H1 (cell line): Measurements from ENCODE around the gene AQP6. TPM values are rescaled to one million over a fixed set of nuclear protein-coding genes. Genes with fewer than 3 reads are reported as not detected.

Experiments
- CTCF ChIA-PET: fragments of 300-600 bp; sonication (Branson Sonifier 250); formaldehyde crosslinking; loops from one replicate; lab custom pipeline; 2021; ENCODE audit not compliant: partially characterized antibody; lab: Charles Lee
- POLR2A ChIA-PET: fragments of 300-600 bp; sonication (Branson Sonifier 250); formaldehyde crosslinking; loops from one replicate; lab custom pipeline; 2021; ENCODE audit warnings: inconsistent platforms; ENCODE audit not compliant: partially characterized antibody; lab: Charles Lee
- DNase-seq, 2 experiments: peaks; one replicate each; pipeline versions ENCODE4 v3.0.0 to v3.0.0-alpha.2; 2010 to 2022; ENCODE audit warnings: low spot score in 2 of 2, low read depth in 1 of 2, mixed read lengths in 1 of 2
- FAIRE-seq: peaks from 2 replicates; lab custom pipeline; 2011; peaks lifted over from hg19 to GRCh38; lab: Jason Lieb, UNC
- H2AFZ ChIP-seq: 2 replicates; pipeline ENCODE4 v1.8.1; 2012; ENCODE audit warnings: low read length, inconsistent platforms
- H2AK5ac ChIP-seq: 2 replicates; pipeline ENCODE4 v1.6.1; 2013; ENCODE audit warnings: low read depth, low read length
- H2BK120ac ChIP-seq: replicated peaks from 2 replicates; pipeline ENCODE3; 2013; ENCODE audit warnings: low read depth, low read length, inconsistent platforms
- H2BK12ac ChIP-seq: 2 replicates; pipeline ENCODE4 v1.6.1; 2013; ENCODE audit warnings: low read depth, low read length
- H2BK15ac ChIP-seq: 2 replicates; pipeline ENCODE4 v1.6.1; 2013; ENCODE audit warnings: low read length
- H2BK20ac ChIP-seq: 2 replicates; pipeline ENCODE4 v1.6.1; 2013; ENCODE audit warnings: low read length
- H2BK5ac ChIP-seq: 2 replicates; pipeline ENCODE4 v1.6.1; 2013; ENCODE audit warnings: low read depth, low read length
- H3K14ac ChIP-seq: 2 replicates; pipeline ENCODE4 v1.6.1; 2013; ENCODE audit warnings: inconsistent platforms; ENCODE audit not compliant: insufficient read length
- H3K18ac ChIP-seq: 2 replicates; pipeline ENCODE4 v1.6.1; 2013; ENCODE audit warnings: low read length; ENCODE audit errors: extremely low read depth
- H3K23ac ChIP-seq: 2 replicates; pipeline ENCODE4 v1.6.1; 2013; ENCODE audit warnings: inconsistent platforms; ENCODE audit not compliant: insufficient read length
- H3K23me2 ChIP-seq: 2 replicates; pipeline ENCODE4 v1.6.1; 2013; ENCODE audit warnings: low read depth, low read length
- H3K27ac ChIP-seq: 2 replicates; pipeline ENCODE4 v1.6.1; 2011; ENCODE audit warnings: low read depth, low read length, inconsistent platforms
- H3K27me3 ChIP-seq, 4 experiments: replicated peaks in 1 of 4; 1 replicate in 1 of 4; 2 replicates in 3 of 4; pipeline versions ENCODE4 v1.6.1 to v1.8.1; 2011 to 2013; ENCODE audit warnings: low read length in 3 of 4, mild to moderate bottlenecking in 3 of 4, inconsistent platforms in 2 of 4, mixed read lengths in 2 of 4, moderate library complexity in 1 of 4; ENCODE audit not compliant: control insufficient read depth in 3 of 4, insufficient read depth in 3 of 4; ENCODE audit errors: extremely low read depth in 1 of 4
- H3K36me3 ChIP-seq, 4 experiments: 2 replicates each; pipeline versions ENCODE4 v1.6.1 to v1.8.1; 2011 to 2013; ENCODE audit warnings: mild to moderate bottlenecking in 4 of 4, low read length in 3 of 4, moderate library complexity in 2 of 4, control low read depth in 1 of 4, inconsistent platforms in 1 of 4; ENCODE audit not compliant: insufficient read depth in 4 of 4, control insufficient read depth in 2 of 4
- H3K4ac ChIP-seq: replicated peaks from 2 replicates; pipeline ENCODE3; 2013; ENCODE audit warnings: low read length, low read depth, mixed read lengths, inconsistent platforms; ENCODE audit not compliant: insufficient read length
- H3K4me1 ChIP-seq, 4 experiments: replicated peaks in 1 of 4; 1 replicate in 1 of 4; 2 replicates in 3 of 4; pipeline versions ENCODE4 v1.6.1 to v1.8.1; 2011 to 2013; ENCODE audit warnings: low read length in 3 of 4, inconsistent platforms in 2 of 4, mixed read lengths in 1 of 4; ENCODE audit not compliant: insufficient read depth in 4 of 4, control insufficient read depth in 3 of 4
- H3K4me2 ChIP-seq, 2 experiments: 2 replicates each; pipeline versions ENCODE4 v1.6.1 to v1.8.1; 2011 to 2013; ENCODE audit warnings: low read depth in 2 of 2, low read length in 2 of 2, control low read depth in 1 of 2, inconsistent platforms in 1 of 2, mild to moderate bottlenecking in 1 of 2; ENCODE audit not compliant: insufficient read depth in 1 of 2
- H3K4me3 ChIP-seq, 4 experiments: fragments of 200-600, 300-600 bp in 1 of 4; sonication (generic), shearing (Covaris generic), sonication (Bioruptor Twin) in 1 of 4; 2 replicates each; pipeline versions ENCODE4 v1.5.1 to v1.8.1; 2011 to 2016; ENCODE audit warnings: low read length in 4 of 4, low read depth in 3 of 4, control low read depth in 2 of 4, inconsistent platforms in 2 of 4, mild to moderate bottlenecking in 2 of 4, mixed read lengths in 1 of 4, moderate library complexity in 1 of 4; ENCODE audit not compliant: insufficient read depth in 2 of 4; ENCODE audit errors: extremely low read depth in 1 of 4
- H3K56ac ChIP-seq: replicated peaks from 2 replicates; pipeline ENCODE3; 2013; ENCODE audit warnings: low read depth, mild to moderate bottlenecking, mixed read lengths, low read length, inconsistent platforms; ENCODE audit not compliant: insufficient read length
- H3K79me1 ChIP-seq: 2 replicates; pipeline ENCODE4 v1.6.1; 2013; ENCODE audit warnings: low read depth, low read length, control low read depth
- H3K79me2 ChIP-seq, 2 experiments: 2 replicates each; pipeline versions ENCODE4 v1.6.1 to v1.8.1; 2012 to 2013; ENCODE audit warnings: low read length in 2 of 2, mild to moderate bottlenecking in 2 of 2, inconsistent platforms in 1 of 2; ENCODE audit not compliant: insufficient read depth in 2 of 2, control insufficient read depth in 1 of 2
- H3K9ac ChIP-seq, 4 experiments: replicated peaks in 1 of 4; 1 replicate in 1 of 4; 2 replicates in 3 of 4; pipeline versions ENCODE4 v1.6.1 to v1.8.1; 2011 to 2013; ENCODE audit warnings: low read depth in 3 of 4, low read length in 3 of 4, control low read depth in 2 of 4, mild to moderate bottlenecking in 2 of 4, moderate library complexity in 2 of 4, inconsistent platforms in 1 of 4; ENCODE audit errors: extremely low read depth in 1 of 4
- H3K9me3 ChIP-seq, 2 experiments: 2 replicates each; pipeline versions ENCODE4 v1.6.1 to v1.8.1; 2012 to 2013; ENCODE audit warnings: mild to moderate bottlenecking in 2 of 2, moderate library complexity in 2 of 2, control low read depth in 1 of 2, inconsistent platforms in 1 of 2, low read depth in 1 of 2, low read length in 1 of 2, mixed read lengths in 1 of 2; ENCODE audit not compliant: insufficient read depth in 2 of 2
- H4K20me1 ChIP-seq, 2 experiments: replicated peaks in 1 of 2; 2 replicates each; pipeline versions ENCODE3 to v1.8.1; 2011 to 2013; ENCODE audit warnings: inconsistent platforms in 2 of 2, low read length in 2 of 2, mild to moderate bottlenecking in 1 of 2; ENCODE audit not compliant: insufficient read depth in 2 of 2, control insufficient read depth in 1 of 2
- H4K5ac ChIP-seq: 2 replicates; pipeline ENCODE4 v1.6.1; 2013; ENCODE audit warnings: low read length, low read depth, mixed read lengths, inconsistent platforms; ENCODE audit not compliant: insufficient read length
- H4K8ac ChIP-seq: 2 replicates; pipeline ENCODE4 v1.8.0; 2013; ENCODE audit warnings: mild to moderate bottlenecking, moderate library complexity, low read length, inconsistent platforms; ENCODE audit not compliant: insufficient read depth; ENCODE audit errors: extremely low read depth
- H4K91ac ChIP-seq: replicated peaks from 2 replicates; pipeline ENCODE3; 2013; ENCODE audit warnings: low read length, mixed read lengths, inconsistent platforms; ENCODE audit not compliant: insufficient read length
- CBX5 ChIP-seq: fragments of 300-800, 300-1000 bp; sonication (generic); IDR thresholded peaks from 2 replicates; pipeline ENCODE4 v1.7.1; 2016; ENCODE audit warnings: antibody characterized with exemption, low read length, low read depth
- FOSL1 ChIP-seq: IDR thresholded peaks from 2 replicates; pipeline ENCODE4 v1.6.1; 2011; ENCODE audit warnings: mild to moderate bottlenecking, low read depth, low read length, moderate library complexity; ENCODE audit not compliant: insufficient read depth
- SAP30 ChIP-seq: fragments of 300-600 bp; sonication (generic); IDR thresholded peaks from 2 replicates; pipeline ENCODE4 v1.7.1; 2012; ENCODE audit warnings: low read length, moderate library complexity, mild to moderate bottlenecking, inconsistent platforms; ENCODE audit not compliant: insufficient read depth, insufficient replicate concordance
- SIRT6 ChIP-seq: IDR thresholded peaks from one replicate; pipeline ENCODE4 v1.7.1; 2012; ENCODE audit warnings: low read length, inconsistent platforms
- SIX5 ChIP-seq: IDR thresholded peaks from 2 replicates; pipeline ENCODE4 v1.6.1; 2011; ENCODE audit warnings: mild to moderate bottlenecking, low read depth, low read length
- TAF7 ChIP-seq: optimal IDR thresholded peaks from 2 replicates; pipeline ENCODE3; 2011; ENCODE audit warnings: low read depth, mild to moderate bottlenecking, inconsistent platforms, low read length, moderate library complexity, borderline replicate concordance
- TCF12 ChIP-seq: IDR thresholded peaks from 2 replicates; pipeline ENCODE4 v1.6.1; 2011; ENCODE audit warnings: low read depth, mild to moderate bottlenecking, low read length
- TEAD4 ChIP-seq: IDR thresholded peaks from 2 replicates; pipeline ENCODE4 v1.6.1; 2012; ENCODE audit warnings: low read depth, low read length, inconsistent platforms, mixed read lengths
- WGBS, 2 experiments: shearing (Covaris generic) in 1 of 2; methylation state at CpG; one replicate each; pipeline versions ENCODE4 v1.1.6 to v1.1.7; 2013 to 2015; ENCODE audit warnings: low lambda C conversion rate in 2 of 2, mixed read lengths in 2 of 2, inconsistent platforms in 1 of 2, low coverage in 1 of 2, missing lambda C conversion rate in 1 of 2; ENCODE audit not compliant: insufficient replicate concordance in 2 of 2, insufficient coverage in 1 of 2, insufficient read length in 1 of 2; ENCODE audit errors: extremely low coverage in 1 of 2, missing lambda C conversion rate in 1 of 2; 5-methylcytosine and 5-hydroxymethylcytosine counted together
- polyA plus RNA-seq, 7 experiments: library from polyadenylated mRNA; depleted of rRNA in 3 of 7; stranded (reverse) in 5 of 7; unstranded in 2 of 7; fragments of >200 nt in 5 of 7; fragments of 200-250 nt in 2 of 7; gene quantifications; 1 replicate in 5 of 7; 2 replicates in 1 of 7; 4 replicates in 1 of 7; pipeline versions ENCODE4 v1.2.1 to v1.2.3, GENCODE V29; 2011 to 2013; ENCODE audit warnings: missing spikeins in 2 of 7, mixed read lengths in 2 of 7
- total RNA-seq: library from RNA; stranded (reverse); fragmentation: NEBNext Ultra II Directional; extraction: Animal tissue kit (Norgen Biotek cat#: 25700); gene quantifications from 2 replicates; pipeline ENCODE4 v1.2.1, GENCODE V29; 2021

The AQP6 gene
- total and polyA plus RNA-seq, 2 of the 8 experiments (the other 6 are each of a cell fraction or from before 2014, with no cell fraction given) = 0.03 to 0.17 TPM

GRCh38 chr12:49950273-49951251 is 22.2 kb upstream of the AQP6 start, which contains the start of gene AQP2:
AQP2 (plus strand) TSS chr12:49950737; CDS start chr12:49950831, 94 bp downstream.
- CTCF ChIA-PET = interaction anchor here (1.1 to 7.6 kb wide), 6 partner anchors 9 to 174 kb away, joined by 3 to 104 read pairs (median 6); no protein-coding TSS in a partner anchor
- 0 out of 2 replicates have a peak within 1 kb of the TSS, but pooled peaks have one; percentile 25 for H2BK15ac ChIP-seq
- no peaks in the 10 kb centered on the region; the same call in 1 of the 2 replicates for H3K23me2 ChIP-seq
- H3K79me1 ChIP-seq = no peaks in the 10 kb centered on the region
- no peak within 1 kb of the TSS for H2BK12ac ChIP-seq
- H4K20me1 ChIP-seq = no peaks in the 10 kb centered on the region
- no peak within 1 kb of the TSS for H2BK5ac ChIP-seq
- no peak within 1 kb of the TSS for H3K27ac ChIP-seq
- 87% methylated on average over 25 of the region's 32 CpGs; no CpG with 5 or more reads in 1 of the 2 experiments for WGBS, 2 experiments
- no peak within 1 kb of the TSS for H2BK120ac ChIP-seq
- no peak within 1 kb of the TSS for H2AK5ac ChIP-seq
- POLR2A ChIA-PET = interaction anchor here (1.7 kb wide), 1 partner anchor 16 kb away, joined by 8 read pairs; no protein-coding TSS in a partner anchor
- H4K5ac ChIP-seq = no peak within 1 kb of the TSS
- H3K4me2 ChIP-seq = no peak within 1 kb of the TSS
- no peak within 1 kb of the TSS for H3K56ac ChIP-seq
- H3K14ac ChIP-seq = no peak within 1 kb of the TSS
- peaks cover 0 to 13% (median 8%) of the 10 kb centered on the region in 4 experiments; a peak in 6 of 7 replicates for H3K27me3 ChIP-seq
- 0 out of 2 replicates have a peak within 1 kb of the TSS, but pooled peaks have one; percentile 7 for H2BK20ac ChIP-seq
- H2AFZ ChIP-seq = no peak within 1 kb of the TSS
- no peak within 1 kb of the TSS for H3K18ac ChIP-seq
- H3K9ac ChIP-seq = no peak within 1 kb of the TSS
- no peaks in the 10 kb centered on the region for H3K9me3 ChIP-seq
- H3K79me2 ChIP-seq = no peaks in the 10 kb centered on the region
- peak within 1 kb of the TSS; percentile 52 for H4K91ac ChIP-seq
- no peak for FAIRE-seq
- no peak within 1 kb of the TSS for H3K4ac ChIP-seq
- H3K4me3 ChIP-seq = no peak within 1 kb of the TSS
- H3K36me3 ChIP-seq = no peaks in the 10 kb centered on the region
- no peak within 1 kb of the TSS for H4K8ac ChIP-seq
- no peak for DNase-seq
- H3K23ac ChIP-seq = no peak within 1 kb of the TSS
- peaks cover 1 to 7% (median 4%) of the 10 kb centered on the region in 4 experiments; a peak in 6 of 7 replicates for H3K4me1 ChIP-seq
- no peak for TF ChIP-seq FOSL1
- no peak for TF ChIP-seq SIRT6
- no peak for TF ChIP-seq CBX5
- TF ChIP-seq SIX5 = no peak
- no peak for TF ChIP-seq TAF7
- TF ChIP-seq SAP30 = no peak
- TF ChIP-seq TCF12 = no peak
- no peak for TF ChIP-seq TEAD4
